A673 (cell line): Measurements from ENCODE around the gene GDPD1.

Experiments used
- EZH2 ChIP-seq: fragments of 200-600 bp; sonication (generic); IDR thresholded peaks from 2 replicates; pipeline ENCODE4 v1.6.1; 2017; ENCODE audit warnings: borderline replicate concordance, low read depth, mild to moderate bottlenecking, mixed read lengths, antibody characterized with exemption, low read length; ENCODE audit not compliant: poor library complexity, severe bottlenecking
- TF ChIP-seq, protein P1 (sequence below): fragments of 300-800, 200-600 bp; sonication (generic); conservative IDR thresholded peaks from 2 replicates; pipeline ENCODE4 v1.5.1; 2017; ENCODE audit warnings: low read depth, mild to moderate bottlenecking, antibody characterized with exemption, low read length, moderate library complexity, mixed read lengths

DNA sequence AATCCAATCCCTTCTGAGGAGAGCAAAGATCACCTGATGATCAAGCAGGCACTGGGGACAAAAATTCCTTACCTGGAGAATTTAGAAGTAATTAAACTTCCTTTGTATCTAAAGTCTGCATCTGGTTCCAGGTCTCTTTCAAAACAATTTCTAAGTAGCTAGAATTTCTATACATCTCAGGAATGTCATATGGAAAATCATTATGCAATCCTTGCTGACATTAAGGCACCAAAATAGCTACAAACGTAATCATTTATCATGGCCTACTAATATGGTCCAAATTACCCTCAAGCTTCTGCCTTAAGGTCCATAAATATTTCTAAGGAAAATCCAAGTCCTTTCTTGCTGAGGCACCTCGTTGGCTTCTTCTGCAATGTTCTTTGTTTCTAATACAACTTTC, 78.2 kb downstream of the GDPD1 start:
- TF ChIP-seq, protein P1, sequence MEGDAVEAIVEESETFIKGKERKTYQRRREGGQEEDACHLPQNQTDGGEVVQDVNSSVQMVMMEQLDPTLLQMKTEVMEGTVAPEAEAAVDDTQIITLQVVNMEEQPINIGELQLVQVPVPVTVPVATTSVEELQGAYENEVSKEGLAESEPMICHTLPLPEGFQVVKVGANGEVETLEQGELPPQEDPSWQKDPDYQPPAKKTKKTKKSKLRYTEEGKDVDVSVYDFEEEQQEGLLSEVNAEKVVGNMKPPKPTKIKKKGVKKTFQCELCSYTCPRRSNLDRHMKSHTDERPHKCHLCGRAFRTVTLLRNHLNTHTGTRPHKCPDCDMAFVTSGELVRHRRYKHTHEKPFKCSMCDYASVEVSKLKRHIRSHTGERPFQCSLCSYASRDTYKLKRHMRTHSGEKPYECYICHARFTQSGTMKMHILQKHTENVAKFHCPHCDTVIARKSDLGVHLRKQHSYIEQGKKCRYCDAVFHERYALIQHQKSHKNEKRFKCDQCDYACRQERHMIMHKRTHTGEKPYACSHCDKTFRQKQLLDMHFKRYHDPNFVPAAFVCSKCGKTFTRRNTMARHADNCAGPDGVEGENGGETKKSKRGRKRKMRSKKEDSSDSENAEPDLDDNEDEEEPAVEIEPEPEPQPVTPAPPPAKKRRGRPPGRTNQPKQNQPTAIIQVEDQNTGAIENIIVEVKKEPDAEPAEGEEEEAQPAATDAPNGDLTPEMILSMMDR, result no peak
- no peak for TF ChIP-seq EZH2
